IMR-90 (cell line): ENCODE results near the gene PTPRF. TPM values are rescaled to one million over a fixed set of nuclear protein-coding genes. Genes with fewer than 3 reads are reported as not detected.
A peak's percentile ranks its signal among the peaks of the same experiment; 100 is the strongest.

Experiments used
- ATAC-seq: fragments of 200-7000 bp; cut with Tn5 transposase; 2 replicates; pipeline ENCODE4 v1.9.1; 2020; ENCODE audit warnings: low read depth, mild to moderate bottlenecking, moderate library complexity
- BruUV-seq: library from RNA; stranded (reverse); fragments of 400-500 nt; replicated peaks from 2 replicates; lab custom pipeline; 2021; lab: Mats Ljungman, UMichigan
- CTCF ChIA-PET: fragments of 300-600 bp; formaldehyde crosslinking; extraction: SDS; loops from one replicate; lab custom pipeline; 2021; ENCODE audit warnings: antibody characterized with exemption; lab: Yijun Ruan, JAX
- POLR2A ChIA-PET: fragments of 300-600 bp; sonication (Branson Sonifier 250); formaldehyde crosslinking; loops from one replicate; lab custom pipeline; 2022; ENCODE audit warnings: antibody characterized with exemption; ENCODE audit not compliant: unreplicated experiment; lab: Charles Lee
- DNase-seq: peaks from one replicate; pipeline ENCODE4 v3.0.0; 2013
- H2AFZ ChIP-seq: replicated peaks from 2 replicates; pipeline ENCODE3; 2013; ENCODE audit warnings: low read length, mild to moderate bottlenecking; ENCODE audit not compliant: poor library complexity
- H2AK5ac ChIP-seq: 2 replicates; pipeline ENCODE4 v1.6.1; 2013; ENCODE audit warnings: low read depth, low read length, inconsistent platforms
- H2AK9ac ChIP-seq: replicated peaks from 2 replicates; pipeline ENCODE3; 2013; ENCODE audit warnings: mild to moderate bottlenecking, low read depth, low read length, moderate library complexity; ENCODE audit not compliant: poor library complexity
- H2BK120ac ChIP-seq: 2 replicates; pipeline ENCODE4 v1.6.1; 2013; ENCODE audit warnings: low read depth, low read length, inconsistent platforms
- H2BK15ac ChIP-seq: 3 replicates; pipeline ENCODE4 v1.6.1; 2013; ENCODE audit warnings: low read depth, low read length, inconsistent platforms
- H2BK20ac ChIP-seq: 2 replicates; pipeline ENCODE4 v1.6.1; 2013; ENCODE audit warnings: low read depth, mild to moderate bottlenecking, inconsistent platforms, low read length, moderate library complexity
- H2BK5ac ChIP-seq: 2 replicates; pipeline ENCODE4 v1.6.1; 2013; ENCODE audit warnings: mild to moderate bottlenecking, low read depth, low read length, inconsistent platforms; ENCODE audit not compliant: poor library complexity, severe bottlenecking
- H3K14ac ChIP-seq: replicated peaks from 2 replicates; pipeline ENCODE4 v1.6.1; 2013; ENCODE audit warnings: low read depth, low read length, inconsistent platforms
- H3K18ac ChIP-seq: 2 replicates; pipeline ENCODE4 v1.6.1; 2013; ENCODE audit warnings: low read depth, low read length, control low read depth
- H3K23ac ChIP-seq: 2 replicates; pipeline ENCODE4 v1.6.1; 2013; ENCODE audit warnings: low read depth, low read length, inconsistent platforms
- H3K27ac ChIP-seq: 2 replicates; pipeline ENCODE4 v1.5.1; 2013; ENCODE audit warnings: mild to moderate bottlenecking, control low read depth, low read length; ENCODE audit not compliant: insufficient read depth
- H3K27me3 ChIP-seq: 2 replicates; pipeline ENCODE4 v1.6.1; 2013; ENCODE audit warnings: low read length; ENCODE audit not compliant: control insufficient read depth, insufficient read depth
- H3K36me3 ChIP-seq: 2 replicates; pipeline ENCODE4 v1.6.1; 2013; ENCODE audit warnings: low read length, mixed read lengths; ENCODE audit not compliant: control insufficient read depth, insufficient read depth
- H3K4ac ChIP-seq: 2 replicates; pipeline ENCODE4 v1.6.1; 2013; ENCODE audit warnings: low read depth, low read length, inconsistent platforms
- H3K4me1 ChIP-seq: 2 replicates; pipeline ENCODE4 v1.6.1; 2013; ENCODE audit warnings: low read length, mixed read lengths; ENCODE audit not compliant: control insufficient read depth, insufficient read depth
- H3K4me2 ChIP-seq: 2 replicates; pipeline ENCODE4 v1.6.1; 2013; ENCODE audit warnings: low read depth, mild to moderate bottlenecking, control low read depth, low read length, moderate library complexity
- H3K4me3 ChIP-seq: 2 replicates; pipeline ENCODE4 v1.5.1; 2013; ENCODE audit warnings: low read depth, mild to moderate bottlenecking, control low read depth, low read length, moderate library complexity; ENCODE audit not compliant: insufficient read depth
- H3K56ac ChIP-seq: 2 replicates; pipeline ENCODE4 v1.6.1; 2013; ENCODE audit warnings: low read length, inconsistent platforms; ENCODE audit not compliant: insufficient read depth; ENCODE audit errors: extremely low read depth
- H3K79me1 ChIP-seq, 2 experiments: 2 replicates each; pipeline ENCODE4 v1.6.1; 2013; ENCODE audit warnings: low read length in 2 of 2, inconsistent platforms in 1 of 2, low read depth in 1 of 2
- H3K9ac ChIP-seq: 2 replicates; pipeline ENCODE4 v1.6.1; 2013; ENCODE audit warnings: low read depth, low read length, control low read depth
- H3K9me1 ChIP-seq: 2 replicates; pipeline ENCODE4 v1.6.1; 2013; ENCODE audit warnings: low read length, inconsistent platforms; ENCODE audit not compliant: insufficient read depth
- H3K9me3 ChIP-seq: 2 replicates; pipeline ENCODE4 v1.6.1; 2013; ENCODE audit warnings: low read length; ENCODE audit not compliant: control insufficient read depth, insufficient read depth
- H4K20me1 ChIP-seq: 2 replicates; pipeline ENCODE4 v1.6.1; 2013; ENCODE audit warnings: low read length, inconsistent platforms; ENCODE audit not compliant: insufficient read depth
- H4K5ac ChIP-seq: 2 replicates; pipeline ENCODE4 v1.6.1; 2013; ENCODE audit warnings: mild to moderate bottlenecking, low read depth, low read length, control low read depth
- H4K8ac ChIP-seq, 2 experiments: 2 replicates each; pipeline ENCODE4 v1.6.1; 2013; ENCODE audit warnings: low read depth in 2 of 2, low read length in 2 of 2, control low read depth in 1 of 2, inconsistent platforms in 1 of 2
- H4K91ac ChIP-seq: 2 replicates; pipeline ENCODE4 v1.6.1; 2013; ENCODE audit warnings: low read depth, low read length, inconsistent platforms; ENCODE audit not compliant: insufficient read depth
- BHLHE40 ChIP-seq: fragments of 150-350 bp; IDR thresholded peaks from 2 replicates; pipeline ENCODE4 v1.6.1; 2016; ENCODE audit warnings: mild to moderate bottlenecking, low read depth, low read length
- WGBS, 2 experiments: methylation state at CpG; one replicate each; pipeline versions ENCODE4 v1.1.5 to v1.1.7; 2013; ENCODE audit warnings: missing lambda C conversion rate in 2 of 2; ENCODE audit not compliant: insufficient read length in 1 of 2; ENCODE audit errors: extremely low coverage in 2 of 2; 5-methylcytosine and 5-hydroxymethylcytosine counted together
- dilution Hi-C: fragments of 300-500 bp; cut with HindIII; formaldehyde crosslinking; loops from one replicate; pipeline ENCODE4 v1.14.3; 2018; ENCODE audit warnings: low sequenced_read_pairs; ENCODE audit not compliant: unreplicated experiment
- in situ Hi-C: fragments of 300-500 bp; cut with MboI; formaldehyde crosslinking; loops from 3 replicates; pipeline ENCODE4 v1.14.3; 2019; ENCODE audit warnings: low sequenced_read_pairs, inconsistent platforms, mixed read lengths
- intact Hi-C: fragments of 100-400 bp; cut with micrococcal nuclease; formaldehyde crosslinking; loops from 2 replicates; pipeline ENCODE4 v1.10.0; 2022
- polyA plus RNA-seq, 3 experiments: library from polyadenylated mRNA; depleted of rRNA; stranded (reverse); fragments of >200 nt; gene quantifications; 2 replicates each; pipeline ENCODE4 v1.2.3, GENCODE V29; 2012; ENCODE audit warnings: low replicate concordance in 1 of 3
- total RNA-seq: library from RNA; depleted of rRNA; stranded (reverse); fragments of >200 nt; gene quantifications from 2 replicates; pipeline ENCODE4 v1.2.3, GENCODE V29; 2012

PTPRF gene
- total and polyA plus RNA-seq, 2 of the 4 experiments (the other 2 are of a cell fraction): 25.8 to 92.3 TPM

DNA sequence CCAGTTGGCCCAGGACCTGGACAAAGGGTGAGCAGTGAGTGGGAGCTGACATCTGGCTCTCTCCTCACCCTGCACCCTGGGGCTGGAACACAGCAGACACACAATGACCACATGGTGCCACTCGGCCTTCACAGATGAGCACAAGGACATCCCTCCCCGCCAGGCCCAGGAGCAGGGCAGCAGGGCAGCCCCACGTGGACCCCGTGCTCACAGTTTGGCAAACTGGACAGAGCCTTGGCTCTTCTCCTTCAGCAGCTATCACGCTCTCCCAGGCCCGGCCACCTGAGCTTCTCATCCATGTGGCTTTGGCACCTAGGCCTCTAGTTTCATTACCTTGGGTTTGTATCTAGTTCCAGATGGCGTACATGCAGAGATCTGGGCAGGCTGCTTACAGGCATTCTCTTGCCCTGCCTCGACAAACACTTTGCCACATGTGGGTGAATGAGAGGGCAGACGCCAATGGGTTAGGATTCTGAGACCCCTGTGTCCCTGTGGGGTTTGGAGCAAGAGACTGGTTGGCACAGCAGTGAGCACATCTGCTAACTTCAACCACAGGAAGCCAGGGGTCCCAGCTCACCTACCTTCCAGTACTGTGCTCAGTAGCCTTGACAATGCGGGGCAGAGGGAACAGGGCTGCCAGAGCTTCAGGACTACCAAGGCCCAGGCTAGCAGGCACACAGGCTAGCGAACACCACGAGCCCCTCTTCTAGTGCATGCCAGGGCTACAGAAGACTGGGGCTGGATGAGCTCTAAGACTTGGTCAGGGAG is 3.4 kb upstream of the PTPRF start:
- Histone ChIP-seq H4K91ac (peak overlapping the region; percentile 69; the same call in 1 of the 2 replicates), H3K27me3 (no peaks in the 10 kb centered on the region), H3K18ac (no peak overlapping the region), H3K27ac (no peak overlapping the region), H3K4me2 (no peak overlapping the region), H3K9me1 (peaks cover 12% of the 10 kb centered on the region), H2BK5ac (no peak overlapping the region), H4K5ac (no peak overlapping the region), H3K14ac (no peak overlapping the region), H2AFZ (no peak overlapping the region), H3K79me1 (peaks cover 7 to 19% of the 10 kb centered on the region in 2 experiments), H3K9ac (no peak overlapping the region), H3K4ac (peak overlapping the region; percentile 59; the same call in 1 of the 2 replicates), H3K4me3 (no peak overlapping the region), H2BK120ac (peak overlapping the region; percentile 52; the same call in 1 of the 2 replicates), H2BK20ac (peak overlapping the region; percentile 57), H3K23ac (no peak overlapping the region), H3K36me3 (no peaks in the 10 kb centered on the region), H2AK5ac (peak overlapping the region; percentile 86), H2BK15ac (peak overlapping the region; percentile 71; the same call in 2 of the 3 replicates), H4K20me1 (0 out of 2 replicates have a peak, but pooled peaks cover 2% of the 10 kb centered on the region), H3K9me3 (no peaks in the 10 kb centered on the region), H3K4me1 (peaks cover 7% of the 10 kb centered on the region), H4K8ac (peak overlapping the region in 1 of 2 experiments; percentile 19; a peak in 1 of 4 replicates), H3K56ac (no peak overlapping the region), H2AK9ac (no peak overlapping the region)
- BruUV-seq: no TSS peak
- CTCF ChIA-PET: interaction anchor here (0.7 kb wide), 1 partner anchor 408 kb away, joined by 3 read pairs; no protein-coding TSS in a partner anchor
- dilution Hi-C loops (no loop called here), in situ Hi-C loops (loop anchor here (25.0 kb wide), 1 partner anchor 435 kb away; the partner anchor contains the start of genes ATP6V0B and DPH2), intact Hi-C loops (loop anchor here (5.0 kb wide), 3 partner anchors 75 to 510 kb away; partner anchors contain the start of gene HYI)
- POLR2A ChIA-PET: no interaction called here
- WGBS, 2 experiments: 94% methylated on average over 5 of the region's 12 CpGs; no CpG with 5 or more reads in 1 of the 2 experiments
- DNase-seq (no peak), ATAC-seq (no peak)
- no peak for TF ChIP-seq BHLHE40
